NCI-H1417 (cell line): ENCODE measurements around the gene A2ML1.
"Not testable (repeated sequence)": the region's sequence is repeated elsewhere in the genome, so short reads cannot be mapped to it uniquely, and the experiment has no call there.

ENCODE experiments used
- DNase-seq, 3 experiments: peaks; one replicate each; lab custom pipeline; 2025; lab: John Stamatoyannopoulos, UW

The A2ML1 gene

DNA sequence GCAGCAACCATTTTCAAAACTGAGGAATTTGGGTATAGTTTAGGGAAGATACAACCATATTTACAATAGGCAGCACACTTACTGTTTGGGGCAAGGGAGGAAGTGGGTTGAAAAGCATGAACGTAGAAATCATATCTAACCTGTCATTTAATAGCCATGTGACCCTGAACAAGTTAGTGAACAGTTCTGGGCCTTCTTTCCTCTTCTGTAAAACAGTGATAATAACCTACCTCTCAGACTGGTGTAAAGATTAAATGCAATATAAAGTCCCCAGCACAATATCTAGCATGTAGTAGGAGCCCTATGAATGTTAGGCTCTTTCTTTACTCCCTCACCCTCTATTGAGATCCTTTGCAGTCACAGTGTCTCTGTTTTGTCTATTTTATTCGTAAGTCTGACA is 33.5 kb downstream of the A2ML1 start:
- DNase-seq: no peak

DNA sequence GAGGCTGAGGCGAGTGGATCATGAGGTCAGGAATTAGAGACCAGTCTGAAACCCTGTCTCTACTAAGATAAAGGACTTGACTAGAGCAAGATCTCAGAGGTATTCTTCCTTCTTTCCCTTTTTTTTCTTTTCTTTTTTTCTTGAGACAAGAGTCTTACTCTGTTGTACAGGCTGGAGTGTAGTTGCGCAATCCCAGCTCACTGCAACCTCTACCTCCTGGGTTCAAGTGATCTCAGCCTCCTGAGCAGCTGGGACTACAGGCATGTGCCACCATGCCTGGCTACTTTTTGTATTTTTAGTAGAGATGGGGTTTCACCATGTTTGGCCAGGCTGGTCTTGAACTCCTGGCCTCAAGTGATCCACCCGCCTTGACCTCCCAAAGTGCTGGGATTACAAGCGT is 37.0 kb downstream of the A2ML1 start:
- not testable (repeated sequence) for DNase-seq

DNA sequence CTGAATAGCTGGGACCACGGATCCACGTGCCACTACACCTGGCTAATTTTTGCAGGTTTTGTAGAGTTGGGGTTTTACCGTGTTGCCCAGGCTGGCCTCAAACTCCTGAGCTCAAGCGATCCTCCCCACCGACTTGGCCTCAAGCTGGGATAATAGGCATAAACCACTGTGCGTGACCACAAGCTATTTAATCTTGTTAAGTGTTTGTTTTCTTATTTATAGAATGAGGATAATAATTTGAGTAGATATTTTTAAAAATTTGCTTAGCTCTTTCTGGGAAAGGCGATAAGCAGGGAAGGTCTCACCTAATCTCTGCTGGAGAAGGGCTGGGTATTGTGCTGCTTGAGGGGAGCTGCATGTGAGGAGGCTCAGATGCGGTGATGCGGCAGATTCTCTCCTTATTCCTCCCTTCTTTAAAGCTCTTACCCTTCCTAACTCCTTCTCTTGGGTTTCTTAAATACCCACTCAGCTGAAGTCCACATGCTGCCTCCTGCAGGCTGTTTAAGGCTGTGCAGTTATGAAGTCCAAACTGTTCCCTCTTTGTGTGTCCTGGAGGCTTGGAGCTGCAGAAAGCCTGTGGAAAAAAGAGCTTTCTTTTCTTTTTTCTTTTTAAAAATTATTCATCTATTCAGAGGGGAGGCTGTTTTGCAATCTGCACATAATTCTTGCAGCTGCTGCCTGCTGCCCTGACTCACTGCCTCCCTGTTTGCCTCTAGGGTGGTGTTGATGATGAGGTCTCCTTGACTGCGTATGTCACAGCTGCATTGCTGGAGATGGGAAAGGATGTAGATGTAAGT is 37.9 kb downstream of the A2ML1 start:
- peak; percentile 32 to 84 (median 52) for DNase-seq

DNA sequence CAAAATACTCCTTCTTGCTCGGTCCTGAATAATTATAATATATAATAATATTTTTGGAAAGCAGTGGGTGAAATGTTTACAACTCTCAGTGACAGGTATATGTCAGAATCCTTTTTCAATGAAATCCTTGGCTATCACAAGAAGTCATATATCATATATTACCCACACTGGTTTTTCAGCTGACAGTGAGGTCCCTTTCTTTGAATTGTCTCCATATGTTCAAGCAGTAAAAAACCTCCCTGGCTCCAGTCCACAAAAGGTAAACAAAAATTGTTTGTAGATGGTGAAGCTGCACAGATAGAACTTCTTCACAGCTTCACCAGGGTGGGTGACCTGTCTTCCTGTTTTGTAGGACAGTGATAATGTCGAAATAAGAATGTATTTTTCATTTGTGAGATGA is 44.0 kb downstream of the A2ML1 start:
- DNase-seq: peak in 1 of 3 experiments; percentile 14

DNA sequence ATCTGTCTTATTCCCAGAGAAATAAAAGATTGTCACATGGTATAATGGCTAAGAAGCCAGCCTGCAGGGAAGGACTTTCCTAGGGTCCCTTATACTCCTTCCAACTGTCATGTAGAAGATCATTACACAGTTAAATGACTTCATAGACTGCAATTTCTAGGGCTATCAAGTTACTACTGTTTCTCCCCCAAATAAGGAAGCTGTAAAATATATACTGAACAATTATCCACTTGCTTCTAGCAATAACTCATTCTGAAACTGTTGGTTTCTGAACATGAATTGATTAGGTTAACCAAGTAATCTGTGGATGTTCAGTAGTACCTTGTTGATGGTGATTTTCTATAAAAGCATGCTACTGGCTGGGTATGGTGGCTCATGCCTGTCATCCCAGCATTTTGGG is 44.6 kb downstream of the A2ML1 start:
- DNase-seq: peak in 1 of 3 experiments; percentile 20

DNA sequence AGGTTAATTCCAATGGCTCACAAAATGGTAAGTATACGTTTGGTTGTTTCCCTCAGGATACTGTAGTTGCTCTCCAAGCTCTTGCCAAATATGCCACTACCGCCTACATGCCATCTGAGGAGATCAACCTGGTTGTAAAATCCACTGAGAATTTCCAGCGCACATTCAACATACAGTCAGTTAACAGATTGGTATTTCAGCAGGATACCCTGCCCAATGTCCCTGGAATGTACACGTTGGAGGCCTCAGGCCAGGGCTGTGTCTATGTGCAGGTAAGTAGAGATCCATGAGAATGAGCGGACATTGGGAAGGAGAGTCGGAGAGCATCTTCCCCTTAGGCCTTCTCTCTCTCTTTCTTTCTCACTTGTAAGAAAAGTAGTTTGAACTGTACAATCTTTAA is 45.4 kb downstream of the A2ML1 start:
- no peak for DNase-seq

DNA sequence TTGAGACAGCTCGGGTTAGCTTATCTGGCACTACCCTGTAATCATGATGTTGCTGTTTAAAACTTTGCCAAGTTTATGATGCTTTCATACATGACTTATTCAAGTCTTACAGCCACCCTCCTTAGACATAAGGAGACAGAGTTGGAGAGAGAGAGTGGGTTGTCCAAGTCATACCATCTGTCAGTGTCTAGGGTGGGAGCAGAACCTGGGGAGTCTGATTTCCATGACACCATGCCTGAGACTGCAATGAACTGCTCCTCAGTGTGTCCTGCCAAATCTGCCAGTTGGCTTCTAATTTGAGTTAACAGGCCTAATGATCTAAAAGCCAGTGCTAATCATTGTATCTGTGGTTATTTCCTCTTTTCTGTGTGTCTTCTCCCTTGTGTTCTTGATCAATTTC is 48.2 kb downstream of the A2ML1 start:
- DNase-seq: no peak

DNA sequence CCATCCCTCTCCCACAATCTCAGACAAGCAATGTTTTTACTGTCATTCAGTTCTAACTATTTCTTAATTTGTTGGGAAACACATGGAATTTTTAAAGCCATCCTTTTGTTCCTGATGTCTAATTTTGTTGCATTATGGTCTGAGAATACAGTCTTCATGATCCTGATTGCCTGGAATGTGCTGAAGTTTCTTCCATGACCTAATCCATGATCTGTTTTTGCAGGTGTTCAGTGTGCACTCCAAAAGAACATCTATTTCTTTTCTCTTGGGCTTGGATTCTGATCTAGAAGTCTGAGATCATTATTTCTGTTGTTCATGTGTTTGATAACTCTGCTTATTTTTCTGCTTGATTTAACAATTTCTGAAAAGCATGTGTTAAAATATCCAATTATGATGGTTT is 48.6 kb downstream of the A2ML1 start:
- no peak for DNase-seq

DNA sequence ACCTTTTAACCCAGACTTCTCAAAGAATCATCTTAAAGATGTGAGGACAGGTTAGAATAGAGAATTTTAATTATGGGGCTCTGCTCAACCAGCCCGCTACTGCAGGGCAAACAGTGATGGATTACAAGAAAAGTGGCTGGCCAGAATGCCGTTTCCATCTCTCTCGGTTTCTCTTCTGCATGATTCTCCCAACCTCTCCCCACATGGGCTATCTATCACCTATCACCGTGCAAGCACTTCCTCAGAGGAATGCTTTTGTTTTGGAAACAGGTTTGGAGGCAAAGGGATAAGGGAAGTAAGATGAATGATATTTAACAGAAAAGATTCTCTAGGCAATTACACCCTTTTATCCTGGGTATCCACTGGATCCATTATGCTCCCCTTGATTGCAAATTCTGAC is 54.5 kb downstream of the A2ML1 start:
- no peak for DNase-seq

DNA sequence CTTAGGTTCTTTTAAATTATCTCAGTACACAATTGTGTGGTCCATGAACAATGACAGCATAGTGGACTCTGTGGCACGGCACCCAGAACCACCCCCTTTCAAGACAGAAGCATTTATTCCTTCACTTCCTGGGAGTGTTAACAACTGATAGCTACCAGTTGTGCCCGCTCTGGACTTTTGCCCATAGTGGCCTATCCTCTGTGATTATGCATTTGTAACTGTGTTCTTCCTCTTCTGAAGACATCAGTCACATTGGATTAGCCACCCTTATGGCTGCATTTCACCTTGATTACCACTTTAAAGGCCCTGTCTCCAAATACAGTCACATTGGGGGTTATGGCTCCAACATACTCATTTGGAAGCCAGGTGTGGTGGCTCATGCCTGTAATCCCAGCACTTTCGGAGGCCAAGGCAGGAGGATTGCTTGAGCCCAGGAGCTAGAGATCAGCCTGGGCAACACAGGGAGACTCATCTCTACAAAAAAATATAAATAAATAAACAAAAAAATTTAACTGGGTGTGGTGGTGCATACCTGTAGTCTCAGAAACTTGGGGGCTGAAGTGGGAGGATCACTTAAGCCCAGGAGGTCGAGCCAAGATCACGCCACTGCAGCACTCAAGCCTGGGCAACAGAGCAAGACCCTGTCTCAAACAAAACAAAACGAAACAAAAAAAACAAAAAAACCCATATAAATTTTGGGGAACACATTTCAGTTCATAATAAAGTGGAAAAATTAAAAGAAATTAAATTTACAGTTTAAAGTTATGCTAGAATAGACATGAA is 64.3 kb downstream of the A2ML1 start:
- DNase-seq: no peak

DNA sequence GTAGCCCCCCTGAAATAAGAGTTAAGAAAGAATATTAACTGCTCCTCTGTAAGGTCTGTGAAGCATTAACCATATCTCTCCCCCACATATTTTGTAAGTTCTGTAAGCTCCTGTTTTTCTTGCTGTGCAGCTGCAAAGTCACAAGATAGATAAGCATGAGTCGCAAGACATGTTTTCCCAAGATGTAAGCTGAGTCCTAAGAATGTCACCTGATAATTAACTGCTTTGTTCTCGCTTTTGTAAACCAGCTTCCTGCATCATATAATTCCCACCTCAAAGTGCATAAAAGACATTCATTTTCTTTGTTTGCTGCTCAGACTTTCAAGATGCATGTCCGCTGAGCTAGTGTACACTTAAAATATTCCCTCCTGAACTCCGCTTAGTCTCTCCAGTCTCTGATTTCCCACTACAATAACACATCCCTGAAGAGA is 64.9 kb downstream of the A2ML1 start:
- DNase-seq: no peak

DNA sequence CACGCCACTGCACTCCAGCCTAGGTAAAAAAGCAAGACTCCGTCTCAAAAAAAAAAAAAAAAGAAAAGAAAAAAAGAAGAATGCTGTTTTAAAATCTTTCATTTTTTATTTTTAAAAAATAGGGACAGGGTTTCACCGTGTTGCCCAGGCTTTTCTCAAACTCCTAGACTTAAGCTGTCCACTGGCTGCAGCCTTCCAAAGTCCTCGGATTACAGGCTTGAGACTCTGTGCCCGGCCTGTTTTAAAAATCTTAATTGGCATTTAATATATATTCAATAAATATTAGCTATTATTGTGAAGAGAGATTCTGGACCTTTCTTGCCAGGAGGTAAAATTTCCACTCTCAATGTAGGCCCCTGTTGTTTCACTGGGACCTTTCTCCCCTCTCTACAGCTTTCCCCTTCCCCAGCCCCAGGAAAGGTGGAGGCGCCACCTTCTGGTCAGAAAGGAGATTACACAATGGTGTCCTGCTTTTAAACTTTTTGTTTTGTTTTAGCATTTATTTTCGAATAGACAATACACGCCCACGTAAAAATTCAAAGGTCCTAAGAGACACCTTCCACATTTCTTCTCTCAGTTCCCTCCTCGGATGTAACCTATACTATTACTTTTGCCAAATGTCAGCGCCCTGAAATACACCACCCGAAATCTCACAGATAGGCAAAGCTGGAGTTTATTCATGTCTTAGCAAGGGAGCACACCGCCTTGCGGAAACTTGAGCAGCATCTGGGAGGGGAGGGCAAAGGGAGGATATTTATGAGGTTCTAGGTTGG is 68.1 kb downstream of the A2ML1 start:
- DNase-seq: peak; percentile 25 to 77 (median 45)

DNA sequence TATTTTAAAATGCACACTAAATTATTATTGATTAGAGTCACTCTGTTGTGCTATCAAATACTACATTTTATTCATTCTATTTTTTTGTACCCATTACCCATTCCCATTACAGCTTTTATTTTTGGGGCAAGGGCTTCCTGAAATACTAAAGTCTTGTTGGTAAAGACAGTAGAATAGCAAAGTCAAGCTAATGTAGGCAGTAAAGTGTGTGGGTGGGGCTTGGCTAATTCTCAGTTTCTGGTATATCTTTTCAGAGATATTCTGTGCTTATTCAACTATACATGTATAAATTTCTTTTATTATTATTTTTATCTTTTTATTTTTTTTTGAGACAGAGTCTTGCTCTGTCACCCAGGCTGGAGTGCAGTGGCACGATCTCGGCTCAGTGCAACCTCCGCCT is 69.6 kb downstream of the A2ML1 start:
- DNase-seq: no peak

DNA sequence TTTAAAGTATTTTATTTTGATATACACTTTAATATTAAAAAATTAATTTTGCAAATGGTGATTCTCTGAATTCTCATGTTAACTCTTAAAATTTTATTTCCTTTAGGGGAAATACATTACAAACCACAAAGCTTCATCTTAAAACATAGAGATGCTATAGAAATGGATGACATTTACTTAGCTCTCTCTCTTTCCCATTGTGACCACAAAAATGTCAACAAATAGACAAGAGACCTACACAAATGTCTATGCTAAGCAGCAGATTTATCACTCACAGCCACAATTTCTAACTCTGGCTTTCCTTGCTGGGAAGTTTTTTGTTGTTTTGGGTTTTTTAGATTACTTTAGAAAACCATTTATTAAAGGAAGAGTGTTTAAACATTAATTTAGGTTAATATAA is 72.0 kb downstream of the A2ML1 start:
- DNase-seq: no peak

DNA sequence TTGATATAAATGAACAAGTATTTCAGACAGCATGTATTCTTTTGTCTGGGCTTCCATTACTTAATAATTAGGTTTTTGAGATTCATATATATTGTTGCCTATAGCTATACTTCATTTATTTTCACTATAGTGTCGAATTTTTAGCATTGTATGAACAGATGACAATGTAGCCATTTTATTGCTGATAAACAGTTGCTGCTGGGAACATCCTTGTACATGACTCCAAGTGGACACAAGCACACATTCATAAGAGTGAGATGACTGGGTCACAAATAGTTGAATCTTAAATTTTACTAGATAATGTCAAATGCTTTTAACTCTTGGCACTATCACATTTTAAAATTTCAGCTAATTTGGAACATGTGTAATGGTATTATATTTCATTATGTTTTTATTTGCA is 72.6 kb downstream of the A2ML1 start:
- no peak for DNase-seq

DNA sequence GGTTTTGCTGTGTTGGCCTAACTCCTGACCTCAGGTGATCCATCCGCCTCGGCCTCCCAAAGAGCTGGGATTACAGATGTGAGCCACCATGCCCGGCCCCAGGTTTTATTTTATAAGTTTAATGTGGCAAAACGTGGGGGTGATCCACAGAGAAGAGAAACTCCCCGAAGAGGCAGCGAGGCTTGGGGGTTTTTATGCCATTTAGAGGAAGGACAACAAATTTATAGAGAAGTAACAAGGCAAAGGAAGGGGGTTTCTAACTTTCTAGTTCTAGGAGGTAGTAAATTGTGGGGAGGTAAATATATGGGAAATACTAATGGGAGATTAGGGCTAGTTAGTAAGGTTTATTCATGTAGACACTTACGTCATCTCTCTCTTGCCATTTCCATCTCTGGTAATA is 74.7 kb downstream of the A2ML1 start:
- no peak for DNase-seq

DNA sequence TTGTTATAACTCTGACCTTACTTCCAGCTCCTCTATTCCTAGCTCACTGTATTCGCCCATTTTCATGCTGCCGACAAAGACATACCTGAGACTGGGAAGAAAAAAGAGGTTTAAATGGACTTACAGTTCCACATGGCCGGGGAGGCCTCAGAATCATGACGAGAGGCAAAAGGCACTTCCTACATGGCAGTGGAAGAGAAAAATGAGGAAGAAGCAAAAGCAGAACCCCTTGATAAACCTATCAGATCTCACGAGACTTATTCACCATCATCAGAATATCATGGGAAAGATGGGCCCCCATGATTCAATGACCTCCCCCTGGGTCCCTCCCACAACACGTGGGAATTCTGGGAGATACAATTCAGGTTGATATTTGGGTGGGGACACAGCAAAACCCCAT is 77.4 kb downstream of the A2ML1 start:
- DNase-seq: no peak

DNA sequence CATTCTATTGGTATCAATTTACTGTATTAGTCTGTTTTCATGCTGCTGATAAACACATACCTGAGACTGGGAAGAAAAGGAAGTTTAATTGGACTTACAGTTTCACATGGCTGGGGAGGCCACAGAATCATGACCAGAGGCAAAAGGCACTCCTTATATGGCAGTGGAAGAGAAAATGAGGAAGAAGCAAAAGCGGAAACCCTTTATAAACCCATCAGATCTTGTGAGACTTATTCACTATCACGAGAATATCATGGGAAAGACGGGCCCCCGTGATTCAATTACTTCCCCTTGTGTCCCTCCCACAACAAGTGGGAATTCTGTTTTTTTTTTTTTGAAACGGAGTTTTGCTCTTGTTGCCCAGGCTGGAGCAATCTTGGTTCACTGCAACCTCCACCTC is 80.3 kb downstream of the A2ML1 start:
- not testable (repeated sequence) for DNase-seq

DNA sequence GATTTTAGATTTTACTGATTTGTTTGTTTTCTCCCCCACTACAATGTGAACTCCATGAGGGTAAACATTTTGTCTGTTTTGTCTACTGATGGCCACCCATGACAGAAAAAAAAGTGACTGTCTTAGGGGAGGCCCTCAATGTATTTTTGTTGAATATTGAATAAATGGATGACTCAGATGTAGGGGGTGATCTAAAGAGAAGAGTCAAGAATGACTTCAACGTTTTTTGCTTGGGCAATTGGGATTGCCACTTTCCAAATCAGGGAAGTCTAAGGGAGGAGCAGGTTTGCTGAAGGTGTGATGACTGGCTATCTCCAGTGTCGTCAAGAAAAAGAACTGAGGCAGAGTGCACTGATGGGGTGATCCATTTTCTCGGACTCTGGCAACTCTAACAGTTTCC is 81.2 kb downstream of the A2ML1 start:
- no peak for DNase-seq

DNA sequence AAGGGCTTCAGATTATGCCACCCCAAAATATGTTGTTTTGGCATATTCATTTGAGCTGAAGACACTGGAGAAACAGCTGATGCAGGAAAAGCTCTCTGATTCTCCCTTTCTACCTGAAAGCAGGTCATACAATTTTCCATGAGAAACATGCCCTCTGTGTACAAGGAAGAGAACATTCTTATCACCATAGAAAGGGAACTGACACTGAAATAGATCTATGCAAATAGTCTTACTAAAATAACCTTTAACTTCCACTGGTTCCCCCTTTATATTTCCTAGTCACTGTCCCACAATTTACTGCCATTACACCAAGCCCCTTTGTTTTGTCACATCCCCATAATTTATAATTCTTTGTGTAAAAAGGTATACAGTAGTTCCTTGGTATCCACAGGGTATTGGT is 82.2 kb downstream of the A2ML1 start:
- no peak for DNase-seq

DNA sequence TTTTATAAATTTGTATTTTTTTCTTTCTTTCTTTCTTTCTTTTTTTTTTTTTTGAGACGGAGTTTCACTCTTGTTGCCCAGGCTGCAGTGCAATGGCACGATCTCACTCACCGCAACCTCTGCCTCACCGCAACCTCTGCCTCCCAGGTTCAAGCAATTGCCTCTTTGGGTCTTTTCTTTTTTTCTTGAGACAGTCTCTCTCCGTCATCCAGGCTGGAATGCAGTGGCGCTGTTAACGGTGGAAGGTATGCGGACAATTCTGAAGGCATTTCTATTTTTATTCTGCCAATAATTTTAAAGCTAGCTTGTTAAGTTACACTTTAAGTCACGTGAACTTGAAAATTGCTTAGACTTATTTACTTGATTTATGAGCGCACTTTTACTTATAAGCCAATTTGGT is 83.1 kb downstream of the A2ML1 start:
- DNase-seq: no peak

DNA sequence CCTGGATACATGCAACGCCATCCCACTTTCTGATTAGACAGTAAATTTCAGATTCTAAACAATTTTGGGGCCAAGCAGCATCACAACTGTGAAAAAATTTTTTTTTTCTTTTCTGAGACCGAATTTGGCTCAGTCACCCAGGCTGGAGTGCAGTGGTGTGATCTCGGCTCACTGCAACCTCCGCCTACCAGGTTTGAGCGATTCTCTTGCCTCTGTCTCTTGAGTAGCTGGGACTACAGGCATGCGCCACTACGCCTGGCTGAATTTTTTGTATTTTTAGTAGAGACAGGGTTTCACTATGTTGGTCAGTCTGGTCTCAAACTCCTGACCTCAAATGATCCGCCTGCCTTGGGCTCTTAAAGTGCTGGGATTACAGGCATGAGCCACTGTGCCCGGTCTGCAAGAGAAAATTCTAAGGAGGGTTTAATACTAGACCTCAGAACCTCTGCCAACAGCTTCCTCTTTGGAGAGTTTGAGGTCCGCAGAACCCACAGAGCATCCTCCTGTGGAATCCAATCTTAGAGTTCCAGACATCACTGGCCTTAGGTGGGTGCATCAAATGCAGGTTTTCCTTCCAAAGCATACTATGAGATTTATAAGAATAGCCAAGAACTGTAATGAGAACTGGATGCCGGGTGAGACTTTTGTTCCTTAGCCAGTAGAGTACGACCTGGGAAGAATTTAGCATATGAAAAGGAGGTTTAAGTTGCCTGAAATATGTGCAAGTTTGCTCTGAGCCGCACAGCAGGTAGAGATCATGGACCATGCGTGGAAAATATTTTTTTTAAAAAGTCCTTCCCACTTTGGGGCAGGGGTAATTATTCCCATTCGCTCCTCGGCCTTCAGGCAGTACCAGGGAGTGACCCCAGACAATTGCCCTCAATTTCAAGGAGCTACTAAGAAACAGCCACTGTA is 84.1 kb downstream of the A2ML1 start:
- DNase-seq: no peak
